ENCODE measurements around the gene TRPC4.

The TRPC4 gene

GRCh38 chr13:37795326-37795725 is 74.2 kb downstream of the TRPC4 start:
- Histone ChIP-seq H3K36me3 (ENCODE audit: low read length) (no peaks in the 10 kb centered on the region), H3F3A (ENCODE audit: insufficient read depth) (no peaks in the 10 kb centered on the region), H3K27ac (ENCODE audit: low read depth, low read length) (no peak overlapping the region), H3K27me3 (ENCODE audit: low read length) (no peaks in the 10 kb centered on the region), H2AFZ (ENCODE audit: low read depth, low read length, severe bottlenecking) (no peak overlapping the region), H3K4me2 (ENCODE audit: low read depth, low read length, poor library complexity, severe bottlenecking) (no peak overlapping the region), H3K4me3 (ENCODE audit: insufficient read depth, low read length, poor library complexity, severe bottlenecking) (no peak overlapping the region), H4K20me1 (ENCODE audit: low read depth, low read length) (no peaks in the 10 kb centered on the region), H3K9me3 (ENCODE audit: insufficient read depth, low read length) (no peaks in the 10 kb centered on the region), H3K9me2 (replicated peaks; ENCODE audit: insufficient read depth, low read length) (no peaks in the 10 kb centered on the region), H3K79me2 (ENCODE audit: insufficient read depth, low read length) (no peaks in the 10 kb centered on the region), H3K9ac (ENCODE audit: low read length) (no peak overlapping the region)
- TF ChIP-seq CTCF (IDR thresholded peaks at IDR 0.05; ENCODE audit: insufficient read depth, low read length, poor library complexity, severe bottlenecking) (no peak), EZH2phosphoT487 (conservative IDR thresholded peaks at IDR 0.05; ENCODE audit: low read length) (no peak)

GRCh38 chr13:37791699-37792098 is 77.9 kb downstream of the TRPC4 start:
- Histone ChIP-seq H2AFZ (ENCODE audit: low read depth, low read length, severe bottlenecking) (no peak overlapping the region), H3K79me2 (ENCODE audit: insufficient read depth, low read length) (no peaks in the 10 kb centered on the region)
- TF ChIP-seq EZH2phosphoT487 (conservative IDR thresholded peaks at IDR 0.05; ENCODE audit: low read length): no peak
- no peak for TF ChIP-seq CTCF (IDR thresholded peaks at IDR 0.05; ENCODE audit: insufficient read depth, low read length, poor library complexity, severe bottlenecking)

GRCh38 chr13:37788346-37788745 is 81.2 kb downstream of the TRPC4 start:
- H3K9me3 ChIP-seq (ENCODE audit: insufficient read depth, low read length): no peaks in the 10 kb centered on the region
- H3K9me2 ChIP-seq (replicated peaks; ENCODE audit: insufficient read depth, low read length): no peaks in the 10 kb centered on the region
- no peaks in the 10 kb centered on the region for H4K20me1 ChIP-seq (ENCODE audit: low read depth, low read length)
- no peak overlapping the region for H3K4me2 ChIP-seq (ENCODE audit: low read depth, low read length, poor library complexity, severe bottlenecking)
- no peak for TF ChIP-seq CTCF (IDR thresholded peaks at IDR 0.05; ENCODE audit: insufficient read depth, low read length, poor library complexity, severe bottlenecking)
- TF ChIP-seq EZH2phosphoT487 (conservative IDR thresholded peaks at IDR 0.05; ENCODE audit: low read length): no peak
- H3K79me2 ChIP-seq (ENCODE audit: insufficient read depth, low read length): no peaks in the 10 kb centered on the region
- H3K9ac ChIP-seq (ENCODE audit: low read length): no peak overlapping the region
- H2AFZ ChIP-seq (ENCODE audit: low read depth, low read length, severe bottlenecking): no peak overlapping the region
- no peak overlapping the region for H3K4me3 ChIP-seq (ENCODE audit: insufficient read depth, low read length, poor library complexity, severe bottlenecking)
- H3K27me3 ChIP-seq (ENCODE audit: low read length): no peaks in the 10 kb centered on the region
- H3F3A ChIP-seq (ENCODE audit: insufficient read depth): no peaks in the 10 kb centered on the region
- no peak overlapping the region for H3K27ac ChIP-seq (ENCODE audit: low read depth, low read length)
- no peaks in the 10 kb centered on the region for H3K36me3 ChIP-seq (ENCODE audit: low read length)

More at GRCh38 chr13:37791699-37792098, 77.9 kb downstream of the TRPC4 start:
- no peaks in the 10 kb centered on the region for H3K27me3 ChIP-seq (ENCODE audit: low read length)
- H3K4me2 ChIP-seq (ENCODE audit: low read depth, low read length, poor library complexity, severe bottlenecking): no peak overlapping the region
- H3K9me2 ChIP-seq (replicated peaks; ENCODE audit: insufficient read depth, low read length): no peaks in the 10 kb centered on the region
- no peak overlapping the region for H3K4me3 ChIP-seq (ENCODE audit: insufficient read depth, low read length, poor library complexity, severe bottlenecking)
- no peak overlapping the region for H3K9ac ChIP-seq (ENCODE audit: low read length)
- H3F3A ChIP-seq (ENCODE audit: insufficient read depth): no peaks in the 10 kb centered on the region
- no peaks in the 10 kb centered on the region for H3K9me3 ChIP-seq (ENCODE audit: insufficient read depth, low read length)
- no peaks in the 10 kb centered on the region for H4K20me1 ChIP-seq (ENCODE audit: low read depth, low read length)
- H3K27ac ChIP-seq (ENCODE audit: low read depth, low read length): no peak overlapping the region
- H3K36me3 ChIP-seq (ENCODE audit: low read length): no peaks in the 10 kb centered on the region
